ENCODE results near the gene EPB41L4B. TPM values are rescaled to one million over a fixed set of nuclear protein-coding genes. Genes with fewer than 3 reads are reported as not detected.
A peak's percentile ranks its signal among the peaks of the same experiment; 100 is the strongest.

Gene EPB41L4B
- total and polyA plus RNA-seq, 8 donors = 10.3 to 17.7 (median 15.3) TPM

DNA sequence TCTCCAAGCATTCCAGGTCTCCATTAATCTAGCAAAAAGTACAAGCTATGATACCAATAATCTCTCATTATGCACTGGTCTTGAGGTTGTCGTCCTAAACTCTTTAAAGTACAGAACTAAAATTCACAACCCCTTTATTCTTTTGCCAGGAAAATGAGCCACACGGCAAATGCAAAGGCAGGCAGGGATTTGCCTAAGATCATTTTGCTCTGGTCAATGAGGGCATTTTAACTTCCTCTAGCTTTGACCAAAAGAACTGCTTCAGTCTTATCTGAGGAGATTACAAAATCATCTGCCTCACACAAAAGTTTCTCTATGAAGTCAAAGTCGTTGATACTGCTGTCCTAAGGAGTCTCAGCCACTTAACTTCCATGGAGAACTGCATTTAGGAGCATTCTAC is 51.8 kb downstream of the EPB41L4B start:
- no peaks in the 10 kb centered on the region for H3K9me3 ChIP-seq
- no peaks in the 10 kb centered on the region for H3K27me3 ChIP-seq
- no peaks in the 10 kb centered on the region for H3K36me3 ChIP-seq
- no peaks in the 10 kb centered on the region for H3K4me1 ChIP-seq
- H3K27ac ChIP-seq = no peak overlapping the region
- ATAC-seq (no peak), DNase-seq (no peak)
- intact Hi-C loops (cut with DNase I) = no loop called here
- no peak overlapping the region for H3K4me3 ChIP-seq
- TF ChIP-seq, protein P1, sequence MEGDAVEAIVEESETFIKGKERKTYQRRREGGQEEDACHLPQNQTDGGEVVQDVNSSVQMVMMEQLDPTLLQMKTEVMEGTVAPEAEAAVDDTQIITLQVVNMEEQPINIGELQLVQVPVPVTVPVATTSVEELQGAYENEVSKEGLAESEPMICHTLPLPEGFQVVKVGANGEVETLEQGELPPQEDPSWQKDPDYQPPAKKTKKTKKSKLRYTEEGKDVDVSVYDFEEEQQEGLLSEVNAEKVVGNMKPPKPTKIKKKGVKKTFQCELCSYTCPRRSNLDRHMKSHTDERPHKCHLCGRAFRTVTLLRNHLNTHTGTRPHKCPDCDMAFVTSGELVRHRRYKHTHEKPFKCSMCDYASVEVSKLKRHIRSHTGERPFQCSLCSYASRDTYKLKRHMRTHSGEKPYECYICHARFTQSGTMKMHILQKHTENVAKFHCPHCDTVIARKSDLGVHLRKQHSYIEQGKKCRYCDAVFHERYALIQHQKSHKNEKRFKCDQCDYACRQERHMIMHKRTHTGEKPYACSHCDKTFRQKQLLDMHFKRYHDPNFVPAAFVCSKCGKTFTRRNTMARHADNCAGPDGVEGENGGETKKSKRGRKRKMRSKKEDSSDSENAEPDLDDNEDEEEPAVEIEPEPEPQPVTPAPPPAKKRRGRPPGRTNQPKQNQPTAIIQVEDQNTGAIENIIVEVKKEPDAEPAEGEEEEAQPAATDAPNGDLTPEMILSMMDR (IDR thresholded peaks at IDR 0.05) = no peak

DNA sequence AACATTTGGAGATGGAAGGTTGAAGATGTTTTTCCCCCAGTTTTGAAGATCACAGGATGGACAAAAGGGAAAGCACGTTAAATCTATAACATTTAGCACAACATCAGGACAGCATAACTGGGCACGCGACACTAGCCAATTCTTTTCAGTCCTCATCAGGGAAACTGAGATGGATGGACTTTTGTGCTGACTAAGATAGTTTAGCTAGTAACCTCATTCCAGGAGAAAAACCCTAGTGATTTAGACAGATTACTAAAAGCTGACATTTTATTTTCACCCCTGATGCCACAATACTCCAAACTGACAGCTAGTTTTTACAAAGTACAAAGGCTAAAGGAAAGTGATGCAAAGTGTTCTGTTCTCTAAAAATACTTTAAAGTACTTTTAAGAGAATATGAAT is 53.3 kb downstream of the EPB41L4B start:
- intact Hi-C loops (cut with DNase I) = no loop called here

DNA sequence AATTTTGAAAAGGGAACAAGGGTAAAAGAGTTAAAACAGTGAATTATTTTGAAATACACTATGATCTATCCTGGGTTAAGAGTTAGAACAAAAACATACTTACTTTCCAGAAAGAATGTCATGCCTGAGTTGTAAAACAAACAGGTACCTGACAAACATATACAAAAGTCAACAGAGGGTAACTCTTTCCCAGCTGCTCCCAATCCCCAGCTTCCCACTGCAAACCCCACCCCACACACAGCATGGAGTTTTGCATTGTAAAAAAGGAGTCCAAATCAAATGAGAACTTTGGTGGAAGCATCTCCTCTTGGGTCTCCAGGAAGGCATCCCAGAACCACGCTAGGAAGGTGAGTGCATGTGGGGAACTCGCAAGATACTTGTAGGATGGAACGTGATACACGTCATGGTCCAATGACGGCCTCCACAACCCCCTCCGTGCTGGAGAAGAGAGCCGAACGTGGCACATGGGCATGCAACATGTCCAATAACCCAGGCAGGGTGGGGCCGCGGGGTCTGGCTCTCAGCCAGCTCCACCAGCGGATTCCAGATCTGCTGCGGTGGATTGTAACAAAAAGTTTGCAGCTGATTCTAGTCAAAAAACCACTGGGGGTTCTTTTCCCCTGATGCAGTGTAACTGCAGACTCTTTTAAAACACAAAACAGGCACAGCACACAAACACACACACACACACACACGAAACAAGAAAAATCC is 55.8 kb downstream of the EPB41L4B start:
- H3K4me3 ChIP-seq = no peak overlapping the region
- no peak overlapping the region for H3K27ac ChIP-seq
- ATAC-seq = no peak
- H3K9me3 ChIP-seq = no peaks in the 10 kb centered on the region
- no peaks in the 10 kb centered on the region for H3K27me3 ChIP-seq
- no peaks in the 10 kb centered on the region for H3K4me1 ChIP-seq
- TF ChIP-seq, protein P1 (IDR thresholded peaks at IDR 0.05) = no peak
- peak in 1 of 4 donors; percentile 76 for DNase-seq
- no peaks in the 10 kb centered on the region for H3K36me3 ChIP-seq
- intact Hi-C loops (cut with DNase I) = no loop called here

More for the DNA sequence above, 53.3 kb downstream of the EPB41L4B start:
- no peak overlapping the region for H3K4me3 ChIP-seq
- no peak for DNase-seq
- no peaks in the 10 kb centered on the region for H3K36me3 ChIP-seq
- H3K4me1 ChIP-seq = no peaks in the 10 kb centered on the region
- no peak overlapping the region for H3K27ac ChIP-seq
- no peaks in the 10 kb centered on the region for H3K27me3 ChIP-seq
- no peaks in the 10 kb centered on the region for H3K9me3 ChIP-seq
- no peak for ATAC-seq
- TF ChIP-seq, protein P1 (IDR thresholded peaks at IDR 0.05) = no peak

DNA sequence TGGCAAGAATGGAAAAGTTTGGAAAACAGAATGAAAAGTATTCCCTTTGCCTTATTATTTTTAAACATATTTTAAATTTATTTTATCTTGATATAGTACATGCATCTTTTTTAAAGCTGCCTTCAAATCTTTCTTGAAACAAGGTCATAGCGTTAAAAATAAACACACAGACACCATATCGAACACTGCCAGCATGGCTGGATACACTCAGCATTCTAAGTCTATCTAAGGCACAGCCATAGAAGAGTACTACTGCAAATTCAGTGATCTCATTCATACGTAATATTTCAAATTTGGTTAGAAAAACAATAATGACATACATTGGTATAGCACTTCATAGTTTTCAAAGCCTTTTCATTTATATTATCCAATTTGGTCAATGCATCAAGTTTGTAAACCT is 57.5 kb downstream of the EPB41L4B start:
- Histone ChIP-seq H3K4me1 (no peaks in the 10 kb centered on the region), H3K27me3 (no peaks in the 10 kb centered on the region), H3K36me3 (no peaks in the 10 kb centered on the region), H3K27ac (no peak overlapping the region), H3K4me3 (no peak overlapping the region), H3K9me3 (no peaks in the 10 kb centered on the region)
- TF ChIP-seq, protein P1 (IDR thresholded peaks at IDR 0.05) = no peak
- no peak for DNase-seq
- no peak for ATAC-seq
- intact Hi-C loops (cut with DNase I) = no loop called here

DNA sequence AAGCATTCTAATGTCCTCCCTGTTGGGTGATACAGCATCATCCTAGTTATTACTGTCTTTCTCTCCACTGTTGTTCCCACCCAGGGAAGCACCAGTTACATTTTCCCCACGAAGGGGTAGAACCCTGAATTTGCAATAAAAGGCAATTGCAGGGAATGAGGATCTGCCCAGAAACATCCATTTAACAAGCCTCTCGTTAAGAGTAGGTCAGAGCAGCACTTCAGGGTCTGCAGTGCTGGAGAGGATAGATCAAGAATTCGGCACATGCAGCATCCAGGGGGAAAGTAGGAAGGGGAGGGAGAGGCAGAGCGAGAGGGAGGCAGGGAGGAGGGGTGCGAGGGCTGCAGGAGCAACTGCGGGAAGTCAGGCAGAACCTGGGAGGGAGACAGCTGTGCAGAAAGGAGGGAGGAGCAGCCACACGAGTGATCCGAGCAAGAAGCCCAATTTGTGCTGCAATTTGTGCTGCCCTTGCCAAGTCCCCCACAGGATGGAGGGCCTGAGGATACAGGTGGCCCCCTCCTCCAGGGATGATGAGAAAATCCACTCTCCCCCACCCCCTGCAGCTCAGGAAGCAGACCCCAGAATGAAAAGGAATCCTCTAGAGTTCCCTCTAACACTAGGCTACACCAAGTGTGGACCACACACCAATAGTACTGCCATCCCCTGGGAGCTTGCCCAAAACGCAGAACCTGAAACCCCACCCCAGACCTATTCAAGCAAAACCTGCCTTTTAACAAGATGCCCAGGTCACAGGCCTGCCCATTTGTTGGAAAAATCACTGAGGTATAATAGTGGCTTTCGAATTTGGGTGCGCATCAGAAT is 62.2 kb downstream of the EPB41L4B start:
- Histone ChIP-seq H3K27ac (no peak overlapping the region), H3K27me3 (no peaks in the 10 kb centered on the region), H3K4me3 (no peak overlapping the region), H3K9me3 (no peaks in the 10 kb centered on the region), H3K4me1 (no peaks in the 10 kb centered on the region), H3K36me3 (no peaks in the 10 kb centered on the region)
- TF ChIP-seq, protein P1 (IDR thresholded peaks at IDR 0.05) = no peak
- DNase-seq (no peak), ATAC-seq (no peak)
- intact Hi-C loops (cut with DNase I) = no loop called here

All from left lung (tissue), 10 donors.